Omental fat pad (tissue), 4 donors: ENCODE results near the gene ZBTB7B. TPM values are rescaled to one million over a fixed set of nuclear protein-coding genes. Genes with fewer than 3 reads are reported as not detected.

ENCODE experiments used
- ATAC-seq: fragments of 150-250 bp; one replicate; pipeline ENCODE4 v1.9.1; 2016; ENCODE audit warnings: mild to moderate bottlenecking, moderate library complexity; ENCODE audit not compliant: low FRiP score
- DNase-seq: peaks from one replicate; pipeline ENCODE4 v3.0.0-alpha.2; 2019; ENCODE audit warnings: low spot score
- total RNA-seq, 4 donors: library from RNA; depleted of rRNA; stranded (reverse); fragments of >200 nt; gene quantifications; one replicate each; pipeline ENCODE4 v1.1.0, GENCODE V29; 2016
- TF ChIP-seq, protein P1 (sequence below), 3 donors: fragments of 450-650 bp; IDR thresholded peaks; one replicate each; pipeline ENCODE4 v1.5.1; 2016 to 2017; ENCODE audit warnings: antibody characterized with exemption in 3 of 3, mild to moderate bottlenecking in 3 of 3, moderate library complexity in 2 of 3

The ZBTB7B gene
- total RNA-seq, 4 donors from 2014 or later = 38.6 to 66.4 (median 49.2) TPM

DNA sequence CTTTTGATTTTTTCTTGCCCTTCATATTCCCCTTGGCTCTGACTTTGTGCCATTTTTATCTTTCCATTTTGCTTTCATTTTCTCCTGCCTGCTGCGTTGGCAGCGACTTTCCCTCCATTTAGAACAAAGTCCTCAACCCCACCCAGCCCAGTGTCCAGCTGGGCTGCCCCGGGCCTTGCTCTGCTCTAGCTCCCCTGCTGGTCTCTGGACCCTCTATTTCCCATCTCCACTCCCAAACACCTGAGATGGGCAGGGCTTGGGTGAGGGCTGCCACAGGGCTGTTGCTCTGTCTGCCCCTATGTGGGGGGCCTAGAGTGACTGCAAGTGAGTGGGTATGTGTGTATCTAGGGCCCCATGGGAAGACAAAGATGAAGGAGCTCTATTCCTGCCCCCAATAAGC, 41.2 kb downstream of the ZBTB7B start:
- no peak for ATAC-seq
- DNase-seq = no peak
- TF ChIP-seq, protein P1, sequence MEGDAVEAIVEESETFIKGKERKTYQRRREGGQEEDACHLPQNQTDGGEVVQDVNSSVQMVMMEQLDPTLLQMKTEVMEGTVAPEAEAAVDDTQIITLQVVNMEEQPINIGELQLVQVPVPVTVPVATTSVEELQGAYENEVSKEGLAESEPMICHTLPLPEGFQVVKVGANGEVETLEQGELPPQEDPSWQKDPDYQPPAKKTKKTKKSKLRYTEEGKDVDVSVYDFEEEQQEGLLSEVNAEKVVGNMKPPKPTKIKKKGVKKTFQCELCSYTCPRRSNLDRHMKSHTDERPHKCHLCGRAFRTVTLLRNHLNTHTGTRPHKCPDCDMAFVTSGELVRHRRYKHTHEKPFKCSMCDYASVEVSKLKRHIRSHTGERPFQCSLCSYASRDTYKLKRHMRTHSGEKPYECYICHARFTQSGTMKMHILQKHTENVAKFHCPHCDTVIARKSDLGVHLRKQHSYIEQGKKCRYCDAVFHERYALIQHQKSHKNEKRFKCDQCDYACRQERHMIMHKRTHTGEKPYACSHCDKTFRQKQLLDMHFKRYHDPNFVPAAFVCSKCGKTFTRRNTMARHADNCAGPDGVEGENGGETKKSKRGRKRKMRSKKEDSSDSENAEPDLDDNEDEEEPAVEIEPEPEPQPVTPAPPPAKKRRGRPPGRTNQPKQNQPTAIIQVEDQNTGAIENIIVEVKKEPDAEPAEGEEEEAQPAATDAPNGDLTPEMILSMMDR (IDR thresholded peaks at IDR 0.05) = no peak

DNA sequence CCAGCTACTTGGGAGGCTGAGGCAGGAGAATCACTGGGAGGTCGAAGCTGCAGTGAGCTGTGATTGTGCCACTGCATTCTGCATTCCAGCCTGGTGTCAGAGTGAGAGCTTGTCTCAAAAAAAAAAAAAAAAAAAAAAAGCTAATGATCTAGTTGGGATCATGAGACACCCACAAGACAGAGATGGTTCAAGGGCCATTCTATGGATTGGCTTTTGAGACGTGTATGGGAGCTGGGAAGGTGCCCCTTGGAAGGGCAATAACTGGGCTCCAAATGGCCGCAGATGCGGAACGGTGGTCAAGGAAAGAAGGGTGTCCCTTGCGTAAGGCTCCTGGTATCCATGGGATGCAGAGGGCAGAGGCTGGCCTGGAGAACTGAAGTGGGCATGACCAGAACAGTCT, 41.8 kb downstream of the ZBTB7B start:
- DNase-seq (no peak), ATAC-seq (no peak)
- TF ChIP-seq, protein P1 (IDR thresholded peaks at IDR 0.05) = no peak

DNA sequence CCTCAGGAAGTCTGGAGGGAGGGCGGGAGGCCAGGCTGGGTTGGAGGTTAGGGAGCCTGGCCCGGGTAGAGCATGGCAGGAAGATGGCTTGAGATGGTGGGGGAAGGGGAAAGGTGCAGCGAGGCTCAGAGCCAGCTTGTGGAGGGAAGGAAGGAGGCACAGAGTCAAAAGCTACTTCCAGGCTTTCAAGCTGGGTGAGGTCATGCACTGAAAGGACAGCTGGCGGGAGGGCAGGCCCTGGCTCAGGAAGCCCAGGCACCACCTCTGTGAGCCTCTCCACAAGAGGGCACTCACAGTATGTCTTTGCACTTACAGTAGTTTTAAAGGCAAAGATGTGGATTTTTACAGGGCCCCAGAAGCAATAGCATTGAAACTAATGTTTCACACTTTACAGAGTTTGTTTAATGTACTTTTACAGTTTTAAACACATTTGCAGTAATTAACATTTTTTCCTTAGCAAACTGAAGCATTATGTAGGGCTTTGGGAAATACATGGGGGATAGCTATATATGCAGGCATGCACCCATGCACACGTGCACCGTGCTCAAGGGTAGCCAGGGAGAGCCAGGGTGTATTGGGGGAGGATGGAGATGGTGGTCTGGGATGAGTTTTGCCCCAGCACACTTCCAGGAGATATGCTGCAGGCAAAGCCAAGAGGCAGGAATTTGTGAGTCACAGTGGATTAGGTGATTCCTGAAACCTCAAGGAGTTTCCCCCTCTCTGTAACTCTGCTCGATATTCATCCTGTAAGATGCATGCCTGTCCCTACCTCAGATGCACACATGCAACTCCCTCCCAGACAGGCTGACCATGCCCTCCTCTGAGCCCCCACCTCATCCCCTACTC, 42.4 kb downstream of the ZBTB7B start:
- TF ChIP-seq, protein P1 (IDR thresholded peaks at IDR 0.05) = peak in 1 of 3 donors; percentile 39
- DNase-seq = no peak
- ATAC-seq = peak; percentile 93

DNA sequence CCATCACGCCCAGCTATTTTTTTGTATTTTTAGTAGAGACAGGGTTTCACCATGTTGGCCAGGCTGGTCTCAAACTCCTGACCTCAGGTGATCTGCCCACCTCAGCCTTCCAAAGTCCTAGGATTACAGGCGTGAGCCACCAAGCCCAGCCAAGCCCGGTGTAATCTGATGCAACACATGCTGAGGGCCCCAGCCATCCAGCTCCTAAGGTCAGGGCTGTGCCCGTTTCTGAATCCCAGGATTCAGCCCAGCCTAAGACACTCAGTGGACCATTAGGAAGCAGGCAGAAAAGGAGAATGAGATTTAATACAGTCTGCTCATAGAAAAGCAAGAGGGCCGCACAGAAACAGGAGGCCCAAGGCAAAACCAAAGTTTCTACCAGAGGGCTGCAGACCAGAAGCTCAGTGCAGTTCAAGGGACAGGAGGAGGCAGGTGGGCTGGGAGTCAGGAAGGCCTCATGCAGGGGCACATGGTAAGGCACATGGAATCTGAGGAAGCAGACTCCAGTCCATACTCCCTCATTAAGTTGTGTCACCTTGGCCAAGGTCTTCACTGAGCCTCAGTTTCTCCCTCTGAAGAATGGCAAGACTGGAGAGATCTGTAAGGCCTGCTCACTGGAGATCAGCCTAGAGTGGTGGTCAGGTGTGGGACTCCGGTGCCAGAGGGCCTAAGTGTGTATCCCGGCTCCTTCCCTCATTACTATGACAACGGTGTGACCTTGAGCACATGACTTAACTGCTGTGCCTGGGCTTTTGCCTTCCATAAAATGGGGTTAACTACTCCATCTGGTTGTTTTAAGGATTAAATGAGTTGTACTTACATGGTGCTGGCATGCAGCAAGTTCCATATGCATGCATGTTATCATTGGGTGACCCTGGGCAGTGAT, 46.1 kb downstream of the ZBTB7B start:
- no peak for DNase-seq
- no peak for ATAC-seq
- TF ChIP-seq, protein P1 (IDR thresholded peaks at IDR 0.05) = no peak

DNA sequence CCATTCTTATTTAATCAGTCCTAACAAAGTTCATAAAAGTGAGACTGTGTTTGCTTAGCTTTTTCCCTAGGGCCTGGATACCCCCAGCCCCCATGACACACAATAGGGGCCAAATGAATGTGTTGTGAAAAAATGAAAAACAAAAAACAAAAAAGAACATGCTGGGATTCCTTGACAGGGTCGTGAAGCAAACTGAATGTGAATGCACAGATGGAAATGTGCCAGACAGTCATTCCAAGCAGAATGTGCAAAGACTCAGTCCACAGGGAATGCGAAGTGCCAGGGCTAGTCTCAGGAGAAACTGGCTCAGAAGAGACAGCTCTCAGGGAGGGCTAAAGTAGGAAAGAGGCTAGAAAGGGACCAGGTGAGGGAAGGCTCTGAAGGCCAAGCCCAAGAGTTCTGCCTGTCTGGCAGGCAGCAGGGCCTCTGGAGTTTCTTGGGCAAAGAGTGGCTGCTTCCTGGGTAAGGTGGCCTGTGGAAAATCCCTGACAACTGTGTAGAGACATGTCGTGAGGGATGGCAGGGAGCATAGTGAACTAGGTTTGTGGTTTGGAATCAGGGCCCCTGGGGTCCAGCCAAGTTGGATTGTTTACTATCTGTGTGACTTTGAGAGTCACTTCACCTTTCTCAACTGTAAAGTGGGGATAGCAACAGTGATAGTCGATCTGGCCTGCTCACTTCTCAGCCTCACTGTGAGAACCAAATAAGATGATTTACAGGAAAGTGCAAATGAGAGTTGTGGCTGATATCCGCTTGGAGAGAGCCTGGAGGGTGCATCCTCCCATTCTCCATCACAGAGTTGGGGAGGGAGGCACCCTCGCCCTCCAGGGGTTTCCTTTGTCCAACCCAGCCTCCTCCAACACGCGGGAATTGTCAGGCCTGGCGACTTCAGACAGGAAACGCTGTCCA, 47.3 kb downstream of the ZBTB7B start:
- ATAC-seq = no peak
- TF ChIP-seq, protein P1 (IDR thresholded peaks at IDR 0.05) = no peak
- DNase-seq = no peak

DNA sequence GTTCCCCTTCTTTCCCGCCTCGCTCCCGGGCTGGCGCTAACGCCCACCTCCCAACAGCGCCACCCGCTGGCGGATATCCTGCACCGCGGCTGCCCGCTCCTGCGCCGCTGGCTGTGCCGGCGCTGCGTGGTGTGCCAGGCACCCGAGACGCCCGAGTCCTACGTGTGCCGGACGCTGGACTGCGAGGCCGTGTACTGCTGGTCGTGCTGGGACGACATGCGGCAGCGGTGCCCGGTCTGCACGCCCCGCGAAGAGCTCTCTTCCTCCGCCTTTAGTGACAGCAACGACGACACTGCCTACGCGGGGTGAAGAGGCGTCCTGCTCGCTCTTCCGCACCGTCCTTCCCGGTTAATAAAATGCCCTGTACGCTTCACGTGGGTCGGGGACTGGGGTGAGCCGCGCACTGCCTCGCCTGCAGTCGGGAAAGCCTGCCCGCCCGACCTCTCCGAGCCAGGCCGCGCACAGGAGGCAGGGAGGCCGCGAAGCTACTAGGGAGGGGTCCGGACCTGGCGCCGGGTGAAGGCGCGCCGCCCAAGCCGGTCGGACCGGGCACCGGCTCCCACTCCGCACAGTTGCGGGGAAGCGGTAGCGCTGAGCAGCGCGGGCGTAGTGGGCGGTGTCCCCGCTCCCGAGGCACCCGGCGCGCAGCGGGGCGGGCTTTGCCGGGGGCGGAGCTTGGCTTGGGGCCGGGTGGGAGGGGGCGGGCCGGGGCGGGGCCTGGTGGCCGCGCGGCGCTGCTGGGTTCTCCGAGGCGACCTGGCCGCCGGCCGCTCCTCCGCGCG, 48.1 kb downstream of the ZBTB7B start, which contains the start of gene ADAM15:
ADAM15 (plus strand) TSS at position 757 of the 782 bp plus-strand sequence. CDS start 71 bp downstream, outside the sequence.
- ATAC-seq (peak; percentile 88), DNase-seq (peak; percentile 73)
- TF ChIP-seq, protein P1 (IDR thresholded peaks at IDR 0.05) = peak in 1 of 3 donors; percentile 52
